WTC11 (cell line): ENCODE data around the gene PBX3. TPM values are rescaled to one million over a fixed set of nuclear protein-coding genes. Genes with fewer than 3 reads are reported as not detected.

Experiments used
- ATAC-seq: fragments of 200-7000 bp; cut with Tn5 transposase; 2 replicates; pipeline ENCODE4 v1.10.0; 2021; ENCODE audit warnings: mild to moderate bottlenecking, moderate library complexity
- CTCF ChIA-PET: fragments of 300-600 bp; sonication (Branson Sonifier 250); formaldehyde crosslinking; loops from one replicate; lab custom pipeline; 2021; ENCODE audit warnings: antibody characterized with exemption; lab: Charles Lee
- POLR2A ChIA-PET: fragments of 350-600 bp; sonication (Branson Sonifier 250); formaldehyde crosslinking; loops from one replicate; lab custom pipeline; 2021; ENCODE audit warnings: antibody characterized with exemption; lab: Charles Lee
- DNase-seq: peaks from one replicate; pipeline ENCODE4 v3.0.0; 2021; ENCODE audit warnings: low spot score
- H3K27ac Mint-ChIP-seq: 2 replicates; pipeline ENCODE4 v1.8.0; 2021; ENCODE audit warnings: mixed read lengths
- H3K27me3 Mint-ChIP-seq: 2 replicates; pipeline ENCODE4 v1.8.0; 2021; ENCODE audit warnings: low read depth, mild to moderate bottlenecking, moderate library complexity, mixed read lengths
- H3K36me3 Mint-ChIP-seq: 2 replicates; pipeline ENCODE4 v1.8.0; 2021; ENCODE audit warnings: mixed read lengths
- H3K4me1 Mint-ChIP-seq: 2 replicates; pipeline ENCODE4 v1.8.0; 2022; ENCODE audit warnings: mixed read lengths
- H3K4me3 Mint-ChIP-seq: 2 replicates; pipeline ENCODE4 v1.8.0; 2021; ENCODE audit warnings: mild to moderate bottlenecking, moderate library complexity, mixed read lengths
- H3K9me3 Mint-ChIP-seq: 2 replicates; pipeline ENCODE4 v1.8.0; 2021; ENCODE audit warnings: mixed read lengths
- CBFB ChIP-seq: sonication (generic); formaldehyde crosslinking; IDR thresholded peaks from 2 replicates; pipeline ENCODE4 v1.8.1; 2022; ENCODE audit warnings: mild to moderate bottlenecking, low read depth, missing genetic modification reagents
- E2F1 ChIP-seq: sonication (generic); formaldehyde crosslinking; IDR thresholded peaks from 2 replicates; pipeline ENCODE4 v1.8.0; 2022; ENCODE audit warnings: mild to moderate bottlenecking, missing genetic modification reagents
- GTF2I ChIP-seq: fragments of 250-450 bp; sonication (Bioruptor Pico); conservative IDR thresholded peaks from 2 replicates; pipeline ENCODE4 v1.4.0; 2021; ENCODE audit warnings: mild to moderate bottlenecking
- IRF1 ChIP-seq: sonication (generic); formaldehyde crosslinking; IDR thresholded peaks from 2 replicates; pipeline ENCODE4 v1.8.0; 2023; ENCODE audit warnings: missing genetic modification reagents
- PRDM15 ChIP-seq: sonication (generic); formaldehyde crosslinking; IDR thresholded peaks from 2 replicates; pipeline ENCODE4 v1.8.0; 2022; ENCODE audit warnings: missing genetic modification reagents
- PREB ChIP-seq: sonication (generic); formaldehyde crosslinking; IDR thresholded peaks from 2 replicates; pipeline ENCODE4 v1.8.1; 2022; ENCODE audit warnings: mild to moderate bottlenecking, missing genetic modification reagents, moderate library complexity, borderline replicate concordance
- RELA ChIP-seq: sonication (generic); formaldehyde crosslinking; IDR thresholded peaks from 2 replicates; pipeline ENCODE4 v1.8.1; 2022; ENCODE audit warnings: missing genetic modification reagents, mild to moderate bottlenecking, borderline replicate concordance
- TCF7 ChIP-seq: sonication (generic); formaldehyde crosslinking; IDR thresholded peaks from 2 replicates; pipeline ENCODE4 v1.8.0; 2022; ENCODE audit warnings: mild to moderate bottlenecking, low read depth, missing genetic modification reagents, moderate library complexity
- ZNF121 ChIP-seq: sonication (generic); formaldehyde crosslinking; IDR thresholded peaks from 2 replicates; pipeline ENCODE4 v1.8.0; 2023; ENCODE audit warnings: missing genetic modification reagents
- ZNF425 ChIP-seq: fragments of 250-450 bp; sonication (Bioruptor Pico); conservative IDR thresholded peaks from 2 replicates; pipeline ENCODE4 v1.9.0; 2021; ENCODE audit warnings: mild to moderate bottlenecking
- ZNF532 ChIP-seq: fragments of 250-450 bp; sonication (Bioruptor Pico); IDR thresholded peaks from 2 replicates; pipeline ENCODE4 v1.9.0; 2021; ENCODE audit warnings: mild to moderate bottlenecking, borderline replicate concordance
- total RNA-seq: library from RNA; stranded (reverse); gene quantifications from 3 replicates; pipeline ENCODE4 v1.2.3, GENCODE V29; 2021

PBX3 gene
- total RNA-seq, 1 experiment from 2014 or later, result 48.5 TPM

- TF ChIP-seq PREB (CRISPR knock-in tag), result no peak
- TF ChIP-seq E2F1 (CRISPR knock-in tag), result no peak
- TF ChIP-seq, all 79 proteins: peak for 0
These were observed 196.7 kb downstream of the PBX3 start (continued) for GRCh38 chr9:125943831-125944230.

GRCh38 chr9:125946397-125946796 is 199.2 kb downstream of the PBX3 start:
- H3K27ac Mint-ChIP-seq, result no peak overlapping the region
- no peak for TF ChIP-seq ZNF532 (CRISPR knock-in tag)
- no peak for TF ChIP-seq GTF2I
- no peak for TF ChIP-seq TCF7 (CRISPR knock-in tag)
- TF ChIP-seq IRF1, result no peak
- TF ChIP-seq PRDM15 (CRISPR knock-in tag), result no peak
- TF ChIP-seq, all 79 proteins: peak for 0
- H3K9me3 Mint-ChIP-seq, result peaks cover 23% of the 10 kb centered on the region
- POLR2A ChIA-PET, result no interaction called here
- H3K27me3 Mint-ChIP-seq, result no peaks in the 10 kb centered on the region
- CTCF ChIA-PET, result no interaction called here
- H3K4me3 Mint-ChIP-seq, result no peak overlapping the region
- DNase-seq (no peak), ATAC-seq (no peak)
- peaks cover 22% of the 10 kb centered on the region for H3K4me1 Mint-ChIP-seq
- peaks cover 26% of the 10 kb centered on the region for H3K36me3 Mint-ChIP-seq

- CTCF ChIA-PET, result no interaction called here
These were observed 201.9 kb downstream of the PBX3 start for GRCh38 chr9:125948887-125949596.

More at GRCh38 chr9:125948887-125949596, 201.9 kb downstream of the PBX3 start:
- no peak for DNase-seq
- Mint-ChIP-seq H3K27ac (0 out of 2 replicates have a peak overlapping the region, but pooled peaks have one; percentile 33), H3K4me1 (peaks cover 38% of the 10 kb centered on the region), H3K27me3 (no peaks in the 10 kb centered on the region), H3K9me3 (peaks cover 23% of the 10 kb centered on the region), H3K4me3 (no peak overlapping the region), H3K36me3 (peaks cover 26% of the 10 kb centered on the region)
- TF ChIP-seq CBFB (CRISPR knock-in tag) (no peak), RELA (CRISPR knock-in tag) (no peak), ZNF425 (no peak), ZNF121 (CRISPR knock-in tag) (no peak)
- POLR2A ChIA-PET, result no interaction called here
- ATAC-seq, result no peak
